Neuronal stem cell (in vitro differentiated cells): ENCODE results near the gene OR4K2.
"Not testable (repeated sequence)": the region's sequence is repeated elsewhere in the genome, so short reads cannot be mapped to it uniquely, and the experiment has no call there.

Experiments used
- DNase-seq: peaks from one replicate; pipeline ENCODE4 v3.0.0-alpha.2; 2013; ENCODE audit warnings: low spot score
- H2AFZ ChIP-seq: one replicate; pipeline ENCODE4 v1.6.1; 2013; ENCODE audit warnings: mild to moderate bottlenecking, low read length, inconsistent platforms
- H2AK5ac ChIP-seq: 2 replicates; pipeline ENCODE4 v1.6.1; 2013; ENCODE audit warnings: low read depth, mild to moderate bottlenecking, inconsistent platforms, low read length, moderate library complexity, mixed read lengths
- H2BK120ac ChIP-seq: 2 replicates; pipeline ENCODE4 v1.6.1; 2013; ENCODE audit warnings: low read depth, mild to moderate bottlenecking, inconsistent platforms, low read length, moderate library complexity, mixed read lengths
- H2BK12ac ChIP-seq: one replicate; pipeline ENCODE4 v1.6.1; 2013; ENCODE audit warnings: low read length, inconsistent platforms
- H2BK15ac ChIP-seq: 2 replicates; pipeline ENCODE4 v1.6.1; 2013; ENCODE audit warnings: mild to moderate bottlenecking, low read length, inconsistent platforms, mixed read lengths
- H2BK5ac ChIP-seq: one replicate; pipeline ENCODE4 v1.6.1; 2013; ENCODE audit warnings: inconsistent platforms, mild to moderate bottlenecking, low read length, moderate library complexity
- H3K14ac ChIP-seq: one replicate; pipeline ENCODE4 v1.6.1; 2013; ENCODE audit warnings: low read length, inconsistent platforms
- H3K18ac ChIP-seq: 2 replicates; pipeline ENCODE4 v1.6.1; 2013; ENCODE audit warnings: low read length, inconsistent platforms
- H3K23ac ChIP-seq: 2 replicates; pipeline ENCODE4 v1.6.1; 2013; ENCODE audit warnings: low read depth, mild to moderate bottlenecking, mixed read lengths, low read length, inconsistent platforms; ENCODE audit not compliant: poor library complexity
- H3K27ac ChIP-seq: replicated peaks from 3 replicates; pipeline ENCODE4 v1.5.1; 2013; ENCODE audit warnings: low read length, inconsistent platforms
- H3K27me3 ChIP-seq, 3 experiments: 2 replicates each; pipeline ENCODE4 v1.6.1; 2013; ENCODE audit warnings: low read length in 3 of 3, mild to moderate bottlenecking in 2 of 3, inconsistent platforms in 1 of 3, low read depth in 1 of 3, mixed read lengths in 1 of 3, moderate library complexity in 1 of 3; ENCODE audit not compliant: control insufficient read depth in 3 of 3, insufficient read depth in 3 of 3
- H3K36me3 ChIP-seq, 2 donors: replicated peaks in 1 of 2; 2 replicates each; pipeline ENCODE4 v1.6.1; 2013; ENCODE audit warnings: low read length in 2 of 2; ENCODE audit not compliant: control insufficient read depth in 2 of 2, insufficient read depth in 2 of 2
- H3K4ac ChIP-seq: 2 replicates; pipeline ENCODE4 v1.6.1; 2013; ENCODE audit warnings: inconsistent platforms, mild to moderate bottlenecking, low read length, moderate library complexity
- H3K4me1 ChIP-seq, 2 donors: 1 replicate in 1 of 2; 2 replicates in 1 of 2; pipeline ENCODE4 v1.6.1; 2013; ENCODE audit warnings: low read length in 2 of 2, low read depth in 1 of 2; ENCODE audit not compliant: control insufficient read depth in 2 of 2, insufficient read depth in 1 of 2
- H3K4me2 ChIP-seq: one replicate; pipeline ENCODE4 v1.6.1; 2013; ENCODE audit warnings: mild to moderate bottlenecking, low read length, inconsistent platforms; ENCODE audit not compliant: insufficient read depth, poor library complexity, severe bottlenecking
- H3K4me3 ChIP-seq, 2 donors: 2 replicates each; pipeline ENCODE4 v1.5.1; 2013; ENCODE audit warnings: low read length in 2 of 2, mild to moderate bottlenecking in 2 of 2, inconsistent platforms in 1 of 2, moderate library complexity in 1 of 2
- H3K79me1 ChIP-seq: one replicate; pipeline ENCODE4 v1.6.1; 2013; ENCODE audit warnings: low read depth, mild to moderate bottlenecking, inconsistent platforms, low read length, moderate library complexity
- H3K9ac ChIP-seq: one replicate; pipeline ENCODE4 v1.6.1; 2013; ENCODE audit warnings: mild to moderate bottlenecking, low read depth, low read length, inconsistent platforms; ENCODE audit not compliant: poor library complexity
- H3K9me3 ChIP-seq, 2 donors: replicated peaks in 1 of 2; 2 replicates each; pipeline versions ENCODE3 to v1.6.1; 2013; ENCODE audit warnings: low read length in 2 of 2, mild to moderate bottlenecking in 2 of 2, inconsistent platforms in 1 of 2, low read depth in 1 of 2, mixed read lengths in 1 of 2, moderate library complexity in 1 of 2; ENCODE audit not compliant: control insufficient read depth in 2 of 2, insufficient read depth in 1 of 2
- H4K8ac ChIP-seq: one replicate; pipeline ENCODE4 v1.6.1; 2013; ENCODE audit warnings: low read depth, mild to moderate bottlenecking, inconsistent platforms, low read length, moderate library complexity
- H4K91ac ChIP-seq: one replicate; pipeline ENCODE4 v1.6.1; 2013; ENCODE audit warnings: low read length, low read depth, mild to moderate bottlenecking, inconsistent platforms; ENCODE audit not compliant: poor library complexity
- WGBS, 2 donors: extraction: QIAGEN DNeasy Blood & Tissue Kit; methylation state at CpG; one replicate each; pipeline ENCODE4 v1.1.7; 2013; ENCODE audit warnings: missing lambda C conversion rate in 2 of 2, mixed read lengths in 1 of 2; ENCODE audit not compliant: insufficient read length in 2 of 2, insufficient replicate concordance in 1 of 2; ENCODE audit errors: extremely low coverage in 2 of 2; 5-methylcytosine and 5-hydroxymethylcytosine counted together

The OR4K2 gene

DNA sequence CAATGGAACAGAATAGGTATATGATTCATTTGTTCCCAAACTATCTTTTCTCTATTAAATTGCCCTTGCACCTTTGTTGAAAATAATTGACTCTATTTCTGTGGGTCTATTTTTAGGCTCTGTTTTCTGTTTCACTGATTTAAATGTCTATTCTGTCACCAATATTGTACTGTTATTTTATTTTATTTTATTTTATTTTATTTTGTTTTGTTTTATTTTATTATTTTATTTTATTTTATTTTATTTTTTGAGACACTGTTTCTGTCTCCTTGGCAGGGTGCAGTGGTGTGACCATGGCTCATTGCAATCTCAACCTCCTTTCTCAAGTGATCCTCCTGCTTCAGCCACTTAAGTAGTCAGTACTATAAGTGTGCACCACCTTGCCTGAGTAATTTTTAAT, 36.5 kb upstream of the OR4K2 start:
- no peak overlapping the region for H3K4me3 ChIP-seq
- H2BK5ac ChIP-seq, result no peak overlapping the region
- H2BK120ac ChIP-seq, result no peak overlapping the region
- H2AFZ ChIP-seq, result no peak overlapping the region
- no peak overlapping the region for H3K27ac ChIP-seq
- no peak overlapping the region for H3K9ac ChIP-seq
- no peak overlapping the region for H3K4ac ChIP-seq
- no peak overlapping the region for H2AK5ac ChIP-seq
- no peak for DNase-seq
- H3K23ac ChIP-seq, result no peak overlapping the region
- no peak overlapping the region for H3K18ac ChIP-seq
- H2BK12ac ChIP-seq, result no peak overlapping the region
- H3K4me2 ChIP-seq, result no peak overlapping the region
- H3K9me3 ChIP-seq, result peaks cover 0 to 8% of the 10 kb centered on the region in 2 donors
- H3K4me1 ChIP-seq, result no peaks in the 10 kb centered on the region
- H2BK15ac ChIP-seq, result no peak overlapping the region
- H3K27me3 ChIP-seq, result no peaks in the 10 kb centered on the region
- no peak overlapping the region for H4K91ac ChIP-seq
- H4K8ac ChIP-seq, result no peak overlapping the region
- H3K36me3 ChIP-seq, result no peaks in the 10 kb centered on the region
- H3K79me1 ChIP-seq, result no peaks in the 10 kb centered on the region
- no peak overlapping the region for H3K14ac ChIP-seq

DNA sequence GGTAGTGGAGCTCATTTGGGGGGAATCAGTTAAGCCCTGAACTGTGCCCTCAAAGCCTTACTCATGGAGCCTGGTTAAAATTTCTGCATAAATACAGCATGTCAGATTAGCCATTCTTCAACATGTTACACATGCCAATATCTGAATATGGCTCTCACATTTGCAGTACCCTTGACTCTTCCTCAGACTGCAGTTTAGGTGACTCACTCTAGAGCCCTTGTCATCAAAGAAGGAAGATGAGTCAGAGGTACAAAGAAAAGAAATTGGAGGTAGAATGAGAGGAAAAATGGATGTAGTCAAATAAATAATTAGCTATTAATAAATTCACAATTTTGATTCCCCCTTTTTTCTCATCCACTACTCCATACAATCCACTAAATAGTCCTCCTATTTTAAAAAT, 23.6 kb upstream of the OR4K2 start:
- Histone ChIP-seq H3K9me3 (no peaks in the 10 kb centered on the region), H3K4me1 (no peaks in the 10 kb centered on the region), H3K9ac (no peak overlapping the region), H3K36me3 (no peaks in the 10 kb centered on the region), H3K18ac (no peak overlapping the region), H2BK12ac (no peak overlapping the region), H3K14ac (no peak overlapping the region), H3K23ac (no peak overlapping the region), H3K27me3 (no peaks in the 10 kb centered on the region), H4K8ac (no peak overlapping the region), H3K4me2 (no peak overlapping the region), H3K4ac (no peak overlapping the region), H3K4me3 (no peak overlapping the region), H4K91ac (no peak overlapping the region), H2BK5ac (no peak overlapping the region), H2AK5ac (no peak overlapping the region), H2AFZ (no peak overlapping the region), H3K79me1 (no peaks in the 10 kb centered on the region), H2BK15ac (no peak overlapping the region), H2BK120ac (no peak overlapping the region), H3K27ac (no peak overlapping the region)
- DNase-seq, result no peak

- not testable (repeated sequence) for H3K4ac ChIP-seq, H4K91ac ChIP-seq, H3K14ac ChIP-seq, H3K23ac ChIP-seq, H2BK15ac ChIP-seq, H2BK120ac ChIP-seq, H3K18ac ChIP-seq, H2AFZ ChIP-seq, H3K4me3 ChIP-seq, DNase-seq, H3K4me1 ChIP-seq, H3K4me2 ChIP-seq, H2AK5ac ChIP-seq, H3K27me3 ChIP-seq, H3K36me3 ChIP-seq, H3K79me1 ChIP-seq, H3K9me3 ChIP-seq, H4K8ac ChIP-seq, H3K9ac ChIP-seq, H2BK12ac ChIP-seq, H2BK5ac ChIP-seq, H3K27ac ChIP-seq
- WGBS, 2 donors, result no CpG with 5 or more reads among the region's 39 CpGs
Measured at GRCh38 chr14:19866061-19866669, 8.8 kb upstream of the OR4K2 start.

- no peak for DNase-seq
- no peak overlapping the region for H3K4me2 ChIP-seq
- H3K79me1 ChIP-seq, result no peaks in the 10 kb centered on the region
- H3K9me3 ChIP-seq, result peaks cover 0 to 20% of the 10 kb centered on the region in 2 donors
- H3K14ac ChIP-seq, result no peak overlapping the region
- no CpG with 5 or more reads among the region's 6 CpGs for WGBS, 2 donors
- H3K4me3 ChIP-seq, result no peak overlapping the region
- H3K4ac ChIP-seq, result no peak overlapping the region
- H2BK5ac ChIP-seq, result no peak overlapping the region
- H3K18ac ChIP-seq, result no peak overlapping the region
- no peak overlapping the region for H2BK15ac ChIP-seq
- no peaks in the 10 kb centered on the region for H3K27me3 ChIP-seq
- H3K36me3 ChIP-seq, result no peaks in the 10 kb centered on the region
- H4K91ac ChIP-seq, result no peak overlapping the region
- no peak overlapping the region for H2BK12ac ChIP-seq
- no peak overlapping the region for H3K27ac ChIP-seq
- H3K4me1 ChIP-seq, result no peaks in the 10 kb centered on the region
- no peak overlapping the region for H3K23ac ChIP-seq
- H4K8ac ChIP-seq, result no peak overlapping the region
- no peak overlapping the region for H2AFZ ChIP-seq
- H2BK120ac ChIP-seq, result no peak overlapping the region
- H2AK5ac ChIP-seq, result no peak overlapping the region
- no peak overlapping the region for H3K9ac ChIP-seq
Measured at GRCh38 chr14:19873178-19873577, 1.8 kb upstream of the OR4K2 start.
